Right kidney (tissue), 1 donor: ENCODE measurements around the gene PDGFRB.

Source experiments
- DNase-seq: peaks from one replicate; pipeline ENCODE4 v3.0.0-alpha.2; 2016

Gene PDGFRB

GRCh38 chr5:150114773-150115408, 40.8 kb downstream of the PDGFRB start:
- peak; percentile 8 for DNase-seq

DNA sequence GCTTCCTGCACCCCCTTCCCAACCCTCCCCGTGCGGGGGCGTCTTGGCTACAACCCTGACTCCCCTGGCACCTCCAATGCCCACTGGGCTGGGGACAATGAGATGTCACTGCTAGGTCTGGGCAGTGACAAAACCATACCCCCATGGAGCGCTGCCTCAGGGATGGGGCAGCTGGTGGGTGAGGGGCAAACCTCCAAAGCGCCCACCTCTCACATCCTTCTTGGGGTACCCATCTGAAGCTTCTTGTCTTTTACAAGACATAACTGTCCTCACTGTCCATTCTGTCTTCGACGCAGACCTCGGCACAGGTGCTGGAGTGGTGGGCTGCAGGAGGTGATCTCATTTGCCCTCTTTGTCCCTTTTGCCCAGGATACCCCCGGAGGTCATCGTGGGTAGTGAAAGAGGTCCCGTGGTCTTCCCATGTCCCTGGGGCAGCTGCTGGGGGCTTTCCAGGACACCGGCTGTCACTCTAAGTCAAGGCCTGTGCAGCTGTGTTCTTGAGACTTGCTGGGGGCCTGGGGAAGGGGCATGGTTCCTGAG, 41.5 kb downstream of the PDGFRB start:
- no peak for DNase-seq

GRCh38 chr5:150113047-150113744, 42.4 kb downstream of the PDGFRB start:
- no peak for DNase-seq

- DNase-seq = no peak
These were observed 43.2 kb downstream of the PDGFRB start for GRCh38 chr5:150112201-150113046.

DNA sequence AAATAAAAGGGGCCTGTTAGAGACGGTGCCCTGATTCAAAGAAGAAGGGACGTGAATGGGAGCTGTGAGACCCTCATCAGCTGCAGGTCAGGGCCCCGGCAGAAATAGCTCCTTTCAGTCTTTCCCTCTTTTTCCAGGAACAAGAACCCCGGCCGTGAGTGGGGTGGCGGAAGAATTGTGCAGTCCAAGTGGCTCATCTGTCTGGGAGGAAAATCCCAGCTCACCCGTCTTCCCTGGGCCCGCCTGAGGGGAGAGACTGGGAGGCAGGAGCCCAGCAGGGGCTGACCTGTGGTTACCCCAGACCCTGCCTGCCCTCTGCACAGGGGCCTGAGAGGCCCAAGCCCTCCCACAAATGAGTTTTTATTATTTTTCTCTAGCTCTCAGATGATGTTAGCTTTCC, 44.5 kb downstream of the PDGFRB start:
- no peak for DNase-seq

DNA sequence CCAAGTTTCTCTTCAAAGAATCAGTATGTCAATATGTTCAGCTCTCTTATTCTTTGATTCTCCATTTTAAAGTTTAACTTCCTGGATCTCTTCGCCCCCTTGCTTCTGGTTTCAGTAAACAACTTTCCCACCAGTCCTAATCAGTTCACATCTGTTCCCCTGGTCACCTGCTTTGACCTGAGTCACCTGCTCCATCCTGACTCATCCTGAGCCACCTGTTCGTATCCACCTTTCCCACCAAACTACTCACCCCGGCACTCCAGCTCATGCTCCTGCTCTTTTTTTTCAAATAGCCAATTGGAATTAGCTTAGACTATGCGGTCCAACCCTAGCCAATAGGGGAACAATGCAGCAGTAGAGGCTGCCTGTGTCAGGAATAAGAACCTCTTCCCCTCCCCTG, 45.7 kb downstream of the PDGFRB start:
- no peak for DNase-seq

DNA sequence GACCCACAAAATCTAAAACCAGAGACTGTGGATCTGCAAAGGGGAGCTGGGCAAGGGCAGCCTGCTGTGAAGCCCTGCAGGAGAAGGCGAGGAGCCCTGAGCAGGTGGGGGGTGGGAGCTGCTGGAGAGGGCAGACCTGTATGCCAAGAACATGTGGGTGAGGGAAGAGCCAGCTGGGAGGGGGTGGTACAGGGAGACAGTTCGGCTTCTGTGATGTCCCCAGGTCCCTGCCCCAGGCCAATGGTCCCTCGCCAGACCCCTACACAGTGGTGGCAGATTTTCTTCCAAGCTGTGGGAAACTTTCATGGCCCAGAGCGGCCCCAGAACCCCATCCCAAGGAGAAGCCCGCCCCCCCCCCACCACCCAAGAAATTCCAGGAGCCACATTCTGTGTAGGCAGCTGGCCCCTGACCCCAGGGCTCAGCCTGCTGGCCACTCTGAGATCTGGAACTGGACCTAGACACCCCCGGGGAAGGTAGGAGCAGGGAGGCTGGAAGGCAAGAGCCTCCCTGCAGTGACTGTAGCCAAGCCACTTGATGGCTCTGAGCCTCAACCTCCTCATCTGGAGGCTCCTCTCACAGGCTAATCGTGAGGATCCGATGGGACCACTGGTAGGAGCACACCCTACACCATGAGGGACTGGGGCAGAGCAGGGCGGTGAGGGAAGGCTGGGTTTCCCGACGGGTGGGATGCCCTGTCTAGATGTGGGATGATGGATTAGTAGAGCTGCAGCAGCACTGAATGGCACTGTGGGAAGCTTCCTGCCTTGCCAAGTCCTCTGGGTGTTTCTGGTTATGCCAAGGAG, 46.7 kb downstream of the PDGFRB start:
- no peak for DNase-seq

- DNase-seq = no peak
These were observed 47.7 kb downstream of the PDGFRB start for GRCh38 chr5:150107909-150108447.

GRCh38 chr5:150106674-150107426, 48.8 kb downstream of the PDGFRB start:
- DNase-seq = no peak

- DNase-seq = no peak
These were observed 49.6 kb downstream of the PDGFRB start for GRCh38 chr5:150105928-150106615.

DNA sequence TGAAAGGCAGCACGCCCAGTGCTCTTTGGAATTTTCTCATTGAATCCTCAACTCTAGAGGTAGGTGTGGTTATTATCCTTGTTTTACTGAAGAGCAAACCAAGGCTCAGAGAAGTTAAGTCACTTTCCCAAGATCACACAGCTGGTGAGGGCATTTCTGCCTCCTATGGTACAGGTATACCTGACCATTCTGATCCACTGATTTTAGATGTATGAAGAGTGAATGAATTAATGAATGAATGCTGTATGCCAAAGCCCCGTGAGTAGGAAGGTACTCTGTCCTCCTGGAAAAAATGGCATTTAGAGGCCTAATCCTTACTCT, 51.1 kb downstream of the PDGFRB start:
- no peak for DNase-seq

GRCh38 chr5:150103678-150104549, 51.7 kb downstream of the PDGFRB start:
- no peak for DNase-seq

DNA sequence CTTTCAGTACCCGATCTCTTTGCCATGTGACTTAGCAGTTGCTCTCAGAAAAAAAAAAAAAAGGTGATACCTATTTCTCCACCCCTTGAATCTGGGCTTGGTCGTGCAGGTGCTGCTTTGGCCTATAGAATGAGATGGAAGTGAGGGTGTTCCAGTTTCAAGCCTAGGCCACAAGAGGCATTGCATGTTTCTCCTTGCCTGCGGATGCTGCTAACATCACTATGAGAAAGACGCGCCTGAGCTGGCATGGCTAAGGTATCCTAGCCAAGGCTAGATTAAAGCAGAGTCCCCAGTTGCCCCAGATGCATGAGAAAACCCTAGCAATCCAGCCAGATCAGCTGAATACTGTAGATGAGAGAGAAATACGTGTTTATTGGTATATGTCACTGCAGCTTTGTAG, 54.6 kb downstream of the PDGFRB start:
- no peak for DNase-seq

DNA sequence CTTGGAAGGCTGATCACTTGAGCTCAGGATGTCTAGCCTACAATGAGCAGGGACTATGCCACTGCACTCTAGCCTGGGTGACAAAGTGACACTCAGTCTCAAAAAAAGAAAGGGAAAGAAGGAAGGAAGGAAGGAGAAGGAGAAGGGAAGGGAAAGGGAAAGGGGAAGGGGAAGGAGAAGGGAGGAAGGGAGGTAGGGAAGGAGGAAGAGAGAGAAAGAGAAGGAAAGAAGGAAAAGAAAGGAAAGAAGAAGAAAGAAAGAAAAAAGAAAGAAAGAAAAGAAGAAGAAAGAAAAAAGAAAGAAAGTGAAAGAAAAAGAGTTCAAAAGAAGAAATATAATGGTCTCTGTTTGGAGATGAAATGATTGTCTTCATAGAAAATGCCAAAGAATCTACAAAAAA, 58.5 kb downstream of the PDGFRB start:
- DNase-seq = no peak

- DNase-seq = no peak
These were observed 63.4 kb downstream of the PDGFRB start for GRCh38 chr5:150092159-150092787.

DNA sequence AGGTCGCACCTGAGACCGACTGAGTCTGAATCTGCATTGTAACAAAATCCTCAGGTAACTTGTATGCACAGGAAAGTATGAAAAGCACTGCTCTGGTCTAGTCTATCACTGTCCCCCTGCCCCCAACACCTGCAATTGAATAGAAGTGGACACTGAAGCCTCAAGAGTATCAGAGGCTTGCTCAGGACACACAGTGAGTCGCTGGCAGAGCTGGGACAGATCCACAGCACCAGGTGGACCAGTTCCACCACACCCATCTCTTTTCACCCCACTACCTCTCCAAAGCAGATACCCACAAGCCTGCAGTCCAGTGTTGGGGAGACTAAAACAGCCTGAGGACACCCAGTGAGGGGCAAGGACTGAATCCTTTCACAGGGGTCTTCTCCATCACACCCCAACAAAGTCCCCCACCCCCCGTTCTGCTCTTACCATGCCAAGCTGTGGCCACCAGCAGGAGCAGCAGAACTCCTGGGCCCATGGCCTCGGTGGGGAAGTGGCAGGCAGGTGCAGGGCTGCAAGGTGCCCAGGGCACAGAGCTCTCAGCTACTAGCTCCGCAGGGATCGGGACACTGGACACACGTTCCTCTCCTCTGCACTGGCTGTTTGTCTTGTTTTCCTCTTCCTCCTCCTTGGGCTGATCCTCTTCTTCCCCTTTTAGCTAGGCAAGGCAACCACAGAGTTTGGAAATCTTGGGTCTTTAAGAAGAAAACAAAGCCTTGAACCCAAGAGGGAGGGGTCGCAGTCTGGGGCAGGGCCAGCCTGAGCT, 69.5 kb downstream of the PDGFRB start, which contains the start of gene CSF1R:
Gene CSF1R (minus strand): TSS at position 605 of the 766 bp plus-strand sequence. CDS start 127 bp downstream, at position 478.
- DNase-seq = no peak

DNA sequence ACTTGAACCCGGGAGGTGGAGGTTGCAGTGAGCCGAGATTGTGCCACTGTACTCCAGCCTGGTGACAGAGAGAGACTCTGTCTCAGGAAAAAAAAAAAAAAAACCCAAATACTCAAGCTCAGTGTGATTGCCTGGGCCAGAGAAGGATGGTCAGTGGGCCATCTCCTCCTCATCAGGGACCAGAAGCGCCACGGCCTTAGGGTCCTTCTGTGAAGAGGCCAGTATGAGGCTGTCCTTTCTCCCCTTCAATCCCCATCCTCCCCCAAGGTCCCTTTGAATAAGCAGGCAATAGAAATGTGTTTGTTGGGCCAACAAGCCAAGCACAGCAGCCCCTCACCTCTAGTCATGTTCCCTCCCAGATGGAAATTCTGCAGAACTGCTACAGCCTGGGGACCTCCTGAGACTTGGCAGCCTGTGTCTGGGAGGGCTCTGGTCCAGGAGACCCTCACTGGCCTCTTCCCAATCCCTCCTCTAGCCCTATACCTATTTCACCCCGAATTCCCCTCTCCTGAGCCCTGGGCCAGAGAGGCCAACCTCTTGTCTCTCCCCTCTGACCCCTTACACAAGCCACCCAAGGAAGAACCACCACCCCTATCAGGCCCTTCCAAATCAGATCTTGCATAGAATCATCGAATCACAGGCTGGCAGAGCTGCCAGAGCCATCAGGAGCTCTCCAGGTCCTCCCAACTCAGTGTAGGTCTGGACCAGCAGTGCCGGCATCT, 70.3 kb downstream of the PDGFRB start:
- DNase-seq = no peak
